Endothelial cell of umbilical vein (primary cell): ENCODE measurements around the gene PCDHB12. TPM values are rescaled to one million over a fixed set of nuclear protein-coding genes. Genes with fewer than 3 reads are reported as not detected.
"Not testable (repeated sequence)": the region's sequence is repeated elsewhere in the genome, so short reads cannot be mapped to it uniquely, and the experiment has no call there.

Experiments
- BruUV-seq: library from RNA; stranded (reverse); fragments of 400-500 nt; replicated peaks from 2 replicates; lab custom pipeline; 2021; lab: Mats Ljungman, UMichigan
- CTCF ChIA-PET: fragments of 300-600, 350-600 bp; sonication (Branson Sonifier 250); formaldehyde crosslinking; loops from one replicate; lab custom pipeline; 2021; ENCODE audit warnings: antibody characterized with exemption, inconsistent platforms; lab: Charles Lee
- POLR2A ChIA-PET: fragments of 300-600, 350-600 bp; sonication (Branson Sonifier 250); formaldehyde crosslinking; loops from one replicate; lab custom pipeline; 2021; ENCODE audit warnings: antibody characterized with exemption, inconsistent platforms; lab: Charles Lee
- DNase-seq: peaks from one replicate; pipeline ENCODE4 v3.0.0-alpha.2; 2011; ENCODE audit warnings: low read depth, low spot score
- FAIRE-seq: peaks from 2 replicates; lab custom pipeline; 2011; peaks lifted over from hg19 to GRCh38; lab: Jason Lieb, UNC
- H2AFZ ChIP-seq: 2 replicates; pipeline ENCODE4 v1.6.0; 2012; ENCODE audit warnings: low read depth, low read length, control low read depth, inconsistent platforms
- H3K27ac ChIP-seq: 2 replicates; pipeline ENCODE4 v1.5.1; 2011; ENCODE audit warnings: low read depth, mild to moderate bottlenecking, control low read depth, low read length, moderate library complexity; ENCODE audit not compliant: insufficient read depth
- H3K27me3 ChIP-seq, 2 experiments: 2 replicates each; pipeline versions ENCODE4 v1.6.0 to v1.6.1; 2011; ENCODE audit warnings: low read length in 2 of 2, mixed read lengths in 1 of 2; ENCODE audit not compliant: control insufficient read depth in 2 of 2, insufficient read depth in 2 of 2
- H3K36me3 ChIP-seq, 2 experiments: 2 replicates in 1 of 2; 3 replicates in 1 of 2; pipeline ENCODE4 v1.5.1; 2011; ENCODE audit warnings: low read length in 2 of 2, mild to moderate bottlenecking in 1 of 2, moderate library complexity in 1 of 2; ENCODE audit not compliant: control insufficient read depth in 2 of 2, insufficient read depth in 2 of 2; ENCODE audit errors: extremely low read depth in 1 of 2
- H3K4me1 ChIP-seq: 3 replicates; pipeline ENCODE4 v1.5.1; 2011; ENCODE audit warnings: mild to moderate bottlenecking, low read length; ENCODE audit not compliant: control insufficient read depth, insufficient read depth; ENCODE audit errors: extremely low read depth
- H3K4me2 ChIP-seq: 2 replicates; pipeline ENCODE4 v1.6.1; 2011; ENCODE audit warnings: low read length, control low read depth, mixed read lengths; ENCODE audit not compliant: insufficient read depth
- H3K4me3 ChIP-seq, 3 experiments: fragments of 200-600 bp in 1 of 3; sonication (generic), shearing (Covaris generic) in 1 of 3; replicated peaks in 1 of 3; 2 replicates each; pipeline ENCODE4 v1.5.1; 2011 to 2016; ENCODE audit warnings: control low read depth in 3 of 3, low read length in 3 of 3, mild to moderate bottlenecking in 2 of 3, inconsistent platforms in 1 of 3, low read depth in 1 of 3, moderate library complexity in 1 of 3; ENCODE audit not compliant: insufficient read depth in 1 of 3
- H3K79me2 ChIP-seq: 2 replicates; pipeline ENCODE4 v1.6.0; 2012; ENCODE audit warnings: low read length, inconsistent platforms; ENCODE audit not compliant: control insufficient read depth, insufficient read depth
- H3K9ac ChIP-seq: replicated peaks from 2 replicates; pipeline ENCODE3; 2011; ENCODE audit warnings: low read length, control low read depth; ENCODE audit not compliant: insufficient read depth; ENCODE audit errors: extremely low read depth
- H3K9me1 ChIP-seq: replicated peaks from 3 replicates; pipeline ENCODE4 v1.6.0; 2011; ENCODE audit warnings: mild to moderate bottlenecking, low read length; ENCODE audit not compliant: control insufficient read depth, insufficient read depth; ENCODE audit errors: extremely low read depth
- H3K9me3 ChIP-seq: replicated peaks from 2 replicates; pipeline ENCODE4 v1.5.1; 2012; ENCODE audit warnings: low read length, inconsistent platforms; ENCODE audit not compliant: control insufficient read depth, insufficient read depth
- H4K20me1 ChIP-seq: replicated peaks from 2 replicates; pipeline ENCODE3; 2011; ENCODE audit warnings: mild to moderate bottlenecking, low read length; ENCODE audit not compliant: control insufficient read depth, insufficient read depth; ENCODE audit errors: extremely low read depth
- CTCF ChIP-seq, 2 donors: IDR thresholded peaks; 1 replicate in 1 of 2; 2 replicates in 1 of 2; pipeline ENCODE4 v1.5.1; 2011; ENCODE audit warnings: low read length in 2 of 2, mild to moderate bottlenecking in 2 of 2, moderate library complexity in 2 of 2, control low read depth in 1 of 2, inconsistent platforms in 1 of 2, low read depth in 1 of 2; ENCODE audit not compliant: insufficient read depth in 1 of 2; ENCODE audit errors: extremely low read depth in 1 of 2
- EZH2 ChIP-seq: IDR thresholded peaks from 2 replicates; pipeline ENCODE4 v1.6.1; 2012; ENCODE audit warnings: borderline replicate concordance, low read depth, mild to moderate bottlenecking, moderate library complexity, low read length, inconsistent platforms; ENCODE audit not compliant: severe bottlenecking
- FOS ChIP-seq: IDR thresholded peaks from 2 replicates; pipeline ENCODE4 v1.6.1; 2011; ENCODE audit warnings: mild to moderate bottlenecking, low read length, moderate library complexity, borderline replicate concordance; ENCODE audit not compliant: insufficient read depth
- GATA2 ChIP-seq: IDR thresholded peaks from 2 replicates; pipeline ENCODE4 v1.7.0; 2011; ENCODE audit warnings: low read depth, mild to moderate bottlenecking, moderate library complexity, mixed read lengths, low read length; ENCODE audit not compliant: insufficient read length, insufficient read depth
- JUN ChIP-seq: IDR thresholded peaks from 2 replicates; pipeline ENCODE4 v1.6.1; 2011; ENCODE audit warnings: borderline replicate concordance, low read depth; ENCODE audit not compliant: insufficient read length, insufficient read depth
- MAX ChIP-seq: IDR thresholded peaks from 2 replicates; pipeline ENCODE4 v1.6.1; 2011; ENCODE audit not compliant: insufficient read depth, insufficient read length
- MYC ChIP-seq: IDR thresholded peaks from one replicate; pipeline ENCODE4 v1.6.1; 2011; ENCODE audit warnings: mild to moderate bottlenecking, low read depth, low read length
- POLR2A ChIP-seq: IDR thresholded peaks from 2 replicates; pipeline ENCODE4 v1.6.1; 2012; ENCODE audit warnings: low read depth, mild to moderate bottlenecking, control low read depth, low read length
- POLR2AphosphoS5 ChIP-seq: IDR thresholded peaks from 2 replicates; pipeline ENCODE4 v1.6.1; 2012; ENCODE audit warnings: low read depth, mild to moderate bottlenecking, control low read depth, low read length, moderate library complexity; ENCODE audit not compliant: insufficient read depth
- dilution Hi-C: fragments of 300-500 bp; cut with MboI; formaldehyde crosslinking; loops from one replicate; pipeline ENCODE4 v1.15.0; 2019; ENCODE audit warnings: low sequenced_read_pairs; ENCODE audit not compliant: extremely low pct_ligation_motif_present
- intact Hi-C: fragments of 100-400 bp; cut with micrococcal nuclease; formaldehyde crosslinking; loops from one replicate; pipeline ENCODE4 v1.10.0; 2022
- polyA plus RNA-seq, 4 experiments: library from polyadenylated mRNA; depleted of rRNA in 3 of 4; stranded (reverse) in 3 of 4; unstranded in 1 of 4; fragments of >200 nt; gene quantifications; 2 replicates each; pipeline versions ENCODE4 v1.2.1 to v1.2.3, GENCODE V29; 2011 to 2012; ENCODE audit warnings: missing spikeins in 1 of 4
- total RNA-seq: library from RNA; stranded (reverse); gene quantifications from 2 replicates; pipeline ENCODE4 v1.2.3, GENCODE V29; 2021

PCDHB12 gene
- total and polyA plus RNA-seq, 2 donors (not counting 3 experiments of a cell fraction or from before 2014, with no cell fraction given), result 0.20 to 0.36 TPM

- POLR2A ChIA-PET, result no interaction called here
- no TSS peak for BruUV-seq
- CTCF ChIA-PET, result no interaction called here
These were observed 32.6 kb upstream of the PCDHB12 start for GRCh38 chr5:141175933-141176332.

GRCh38 chr5:141177577-141178191 is 30.8 kb upstream of the PCDHB12 start, which contains the start of gene PCDHB8:
TSS of gene PCDHB8 (plus strand) at chr5:141177790. CDS start at chr5:141178035, 245 bp downstream.
- BruUV-seq, H3K4me2 ChIP-seq, H4K20me1 ChIP-seq, H3K9ac ChIP-seq, H3K36me3 ChIP-seq, H3K4me1 ChIP-seq, H3K79me2 ChIP-seq, H3K9me3 ChIP-seq, H3K9me1 ChIP-seq, H2AFZ ChIP-seq, POLR2A ChIA-PET, DNase-seq, H3K27ac ChIP-seq, H3K4me3 ChIP-seq, intact Hi-C loops, dilution Hi-C loops, H3K27me3 ChIP-seq: not testable (repeated sequence)
- CTCF ChIA-PET, result interaction anchor here (0.8 to 1.4 kb wide), 2 partner anchors 9 to 56 kb away, joined by 3 read pairs; partner anchors contain the start of genes PCDHB4 and PCDHB9
- FAIRE-seq, result peak; percentile 43

More at GRCh38 chr5:141175933-141176332, 32.6 kb upstream of the PCDHB12 start:
- Histone ChIP-seq H3K4me2 (no peak overlapping the region), H3K36me3 (no peaks in the 10 kb centered on the region), H2AFZ (no peak overlapping the region), H3K27ac (no peak overlapping the region), H3K9me3 (no peaks in the 10 kb centered on the region), H3K9ac (no peak overlapping the region), H3K4me1 (no peaks in the 10 kb centered on the region), H3K9me1 (no peaks in the 10 kb centered on the region), H3K79me2 (no peaks in the 10 kb centered on the region), H4K20me1 (no peaks in the 10 kb centered on the region), H3K27me3 (no peaks in the 10 kb centered on the region), H3K4me3 (no peak overlapping the region)
- intact Hi-C loops (no loop called here), dilution Hi-C loops (no loop called here)
- DNase-seq (no peak), FAIRE-seq (no peak)
- TF ChIP-seq MYC (no peak), GATA2 (no peak), MAX (no peak), POLR2A (no peak), JUN (no peak), CTCF (IDR thresholded peaks at IDR 0.05; ENCODE audit: extremely low read depth in 1 of 2, insufficient read depth in 1 of 2, low read depth in 1 of 2, low read length in 2 of 2) (no peak), POLR2AphosphoS5 (no peak), EZH2 (no peak), FOS (no peak)

GRCh38 chr5:141179371-141179770 is 29.1 kb upstream of the PCDHB12 start:
- FAIRE-seq, dilution Hi-C loops, H3K36me3 ChIP-seq, H2AFZ ChIP-seq, H3K4me2 ChIP-seq, H4K20me1 ChIP-seq, POLR2A ChIA-PET, H3K27me3 ChIP-seq, CTCF ChIA-PET, intact Hi-C loops, H3K9me1 ChIP-seq, H3K79me2 ChIP-seq, DNase-seq, H3K4me1 ChIP-seq, H3K4me3 ChIP-seq, H3K27ac ChIP-seq, H3K9ac ChIP-seq, BruUV-seq, H3K9me3 ChIP-seq: not testable (repeated sequence)
